ENCODE data around the gene ZBTB40. TPM values are rescaled to one million over a fixed set of nuclear protein-coding genes. Genes with fewer than 3 reads are reported as not detected.

ZBTB40 gene
- total and polyA plus RNA-seq, 10 donors, result 4.4 to 40.2 (median 30.2) TPM

GRCh38 chr1:22457345-22457744 lies 5.7 kb downstream of the ZBTB40 start:
- Histone ChIP-seq H3K27ac (peak overlapping the region in 3 of 8 donors; percentile 3 to 13 (median 7)), H3K4me3 (no peak overlapping the region), H3K36me3 (no peaks in the 10 kb centered on the region), H3K9me3 (no peaks in the 10 kb centered on the region), H3K27me3 (replicated peaks in 1 of 7) (no peaks in the 10 kb centered on the region), H3K4me1 (peaks cover 14 to 91% (median 44%) of the 10 kb centered on the region in 6 donors)
- 46 to 62% (median 56%) methylated on average over 3 of the region's 3 CpGs for WGBS, 5 donors
- DNase-seq, result no peak
- intact Hi-C loops (cut with DNase I; ENCODE audit: low total_unique reads), result no loop called here
- peak in 1 of 3 donors; percentile 19 for TF ChIP-seq POLR2AphosphoS5 (IDR thresholded peaks at IDR 0.05)
- TF ChIP-seq CTCF (IDR thresholded peaks at IDR 0.05 in 8 of 11, conservative IDR thresholded peaks at IDR 0.05 in 3 of 11), result no peak

DNA sequence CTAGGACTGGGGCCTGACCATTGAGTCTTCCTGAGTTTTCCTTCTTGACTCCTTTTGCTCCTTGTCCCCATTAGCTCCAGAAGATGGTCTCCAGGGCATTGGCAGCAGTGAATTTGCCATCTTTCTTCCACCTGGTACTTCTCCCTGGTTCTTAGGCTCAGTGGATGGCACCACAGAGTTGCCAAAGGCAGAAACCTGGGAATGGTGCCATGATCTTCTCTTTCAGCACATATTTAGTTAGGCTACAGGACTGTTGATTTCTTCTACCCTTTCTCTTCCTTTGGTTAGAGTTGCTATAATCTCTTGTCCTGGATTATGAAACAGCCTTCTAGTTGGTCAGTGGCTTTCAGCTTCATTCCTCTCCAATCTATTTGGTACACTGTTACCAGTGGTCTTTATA lies 6.2 kb downstream of the ZBTB40 start:
- intact Hi-C loops (cut with DNase I; ENCODE audit: low total_unique reads), result no loop called here

DNA sequence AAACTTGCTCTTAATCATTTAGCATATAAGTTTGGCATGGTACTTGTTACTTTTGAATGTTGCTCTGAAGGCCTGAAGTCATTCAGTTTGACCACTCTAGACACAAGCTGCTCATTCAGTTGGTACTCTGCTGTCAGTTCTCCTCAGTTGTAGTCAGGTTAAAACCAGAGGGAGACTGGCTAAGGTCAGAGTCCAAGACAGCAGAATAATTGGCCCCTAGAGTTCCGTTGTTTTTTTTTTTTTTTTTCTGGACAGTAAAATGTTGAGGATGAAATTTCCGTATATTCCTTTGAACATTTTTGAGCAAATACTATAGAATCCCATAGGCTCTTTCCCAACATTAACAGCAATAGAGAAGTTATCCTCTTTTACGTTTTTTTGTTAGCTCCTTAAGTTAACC lies 9.4 kb downstream of the ZBTB40 start:
- H3K36me3 ChIP-seq, result no peaks in the 10 kb centered on the region
- no peak overlapping the region for H3K4me3 ChIP-seq
- no peaks in the 10 kb centered on the region for H3K27me3 ChIP-seq (replicated peaks in 1 of 7)
- intact Hi-C loops (cut with DNase I; ENCODE audit: low total_unique reads), result no loop called here
- no peak for TF ChIP-seq POLR2AphosphoS5 (IDR thresholded peaks at IDR 0.05)
- TF ChIP-seq POLR2A (IDR thresholded peaks at IDR 0.05), result no peak
- TF ChIP-seq CTCF (IDR thresholded peaks at IDR 0.05 in 8 of 11, conservative IDR thresholded peaks at IDR 0.05 in 3 of 11), result no peak
- H3K27ac ChIP-seq, result no peak overlapping the region
- H3K4me1 ChIP-seq, result peaks cover 0 to 57% (median 16%) of the 10 kb centered on the region in 6 donors
- DNase-seq, result no peak
- WGBS, 5 donors, result 84 to 92% (median 91%) methylated on average over 3 of the region's 3 CpGs
- H3K9me3 ChIP-seq, result peaks cover 0 to 20% (median 12%) of the 10 kb centered on the region in 8 donors

More for the DNA sequence above, 6.2 kb downstream of the ZBTB40 start:
- Histone ChIP-seq H3K27me3 (replicated peaks in 1 of 7) (no peaks in the 10 kb centered on the region), H3K27ac (peak overlapping the region in 1 of 8 donors; percentile 3), H3K36me3 (no peaks in the 10 kb centered on the region), H3K4me1 (peaks cover 12 to 89% (median 40%) of the 10 kb centered on the region in 6 donors), H3K9me3 (no peaks in the 10 kb centered on the region), H3K4me3 (no peak overlapping the region)
- no peak for DNase-seq
- TF ChIP-seq POLR2AphosphoS5 (IDR thresholded peaks at IDR 0.05) (no peak), POLR2A (IDR thresholded peaks at IDR 0.05) (no peak), CTCF (IDR thresholded peaks at IDR 0.05 in 8 of 11, conservative IDR thresholded peaks at IDR 0.05 in 3 of 11) (no peak)

DNA sequence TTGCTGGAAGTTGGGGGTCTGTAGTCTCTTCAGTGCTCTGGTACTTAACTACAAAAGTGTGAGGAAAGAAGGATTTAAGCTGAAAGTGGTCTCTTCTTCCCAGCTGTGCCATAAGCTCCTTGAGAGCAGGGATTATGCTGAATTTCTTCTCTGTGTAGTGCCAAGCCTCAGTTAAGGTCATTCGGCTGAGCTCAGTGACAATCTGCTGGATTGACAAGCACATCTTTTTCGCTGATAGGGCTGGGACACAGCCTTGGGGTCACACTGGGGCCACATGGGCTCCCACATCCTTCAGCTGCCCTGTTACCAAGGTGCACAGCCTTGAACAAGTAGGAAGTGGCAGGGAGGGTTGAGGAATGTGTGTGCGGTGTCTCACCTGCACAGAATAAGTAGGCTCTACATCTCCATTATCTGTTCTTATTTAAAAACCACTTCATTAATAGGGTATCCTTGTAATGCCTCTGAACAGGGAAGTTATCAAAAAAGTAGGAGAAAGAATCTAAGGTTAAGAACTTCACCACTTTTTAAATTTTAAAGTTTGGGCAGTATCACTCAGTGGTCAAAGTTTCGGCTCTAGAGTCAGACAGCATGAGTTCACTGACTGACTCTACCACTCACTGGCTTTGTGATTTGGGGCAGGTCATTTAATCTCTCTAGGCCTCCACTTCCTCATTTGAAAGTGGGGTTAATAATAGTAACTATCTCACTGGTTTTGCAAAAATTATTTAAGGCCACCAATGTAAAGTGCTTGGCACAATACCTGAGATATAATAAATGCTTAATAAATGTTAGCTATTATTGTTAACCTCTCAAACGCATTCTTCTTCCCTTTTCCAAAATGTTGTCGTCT lies 10.3 kb downstream of the ZBTB40 start:
- intact Hi-C loops (cut with DNase I; ENCODE audit: low total_unique reads), result no loop called here
- H3K4me3 ChIP-seq, result no peak overlapping the region
- no peaks in the 10 kb centered on the region for H3K27me3 ChIP-seq (replicated peaks in 1 of 7)
- H3K36me3 ChIP-seq, result no peaks in the 10 kb centered on the region
- no peak for DNase-seq
- 81 to 93% (median 87%) methylated on average over 6 of the region's 6 CpGs for WGBS, 5 donors
- no peak overlapping the region for H3K27ac ChIP-seq
- H3K9me3 ChIP-seq, result peaks cover 0 to 22% (median 12%) of the 10 kb centered on the region in 8 donors
- TF ChIP-seq POLR2A (IDR thresholded peaks at IDR 0.05) (no peak), CTCF (IDR thresholded peaks at IDR 0.05 in 8 of 11, conservative IDR thresholded peaks at IDR 0.05 in 3 of 11) (no peak), POLR2AphosphoS5 (IDR thresholded peaks at IDR 0.05) (no peak)
- peaks cover 0 to 49% (median 11%) of the 10 kb centered on the region in 6 donors for H3K4me1 ChIP-seq

All from spleen (tissue), 11 donors.